ENCODE results near the gene PHPT1. TPM values are rescaled to one million over a fixed set of nuclear protein-coding genes. Genes with fewer than 3 reads are reported as not detected.
"Not testable (repeated sequence)": the region's sequence is repeated elsewhere in the genome, so short reads cannot be mapped to it uniquely, and the experiment has no call there.

Gene PHPT1
- total RNA-seq, 1 donor from 2014 or later = 192 TPM

- Mint-ChIP-seq H3K36me3 (ENCODE audit: low read depth) (peaks cover 6% of the 10 kb centered on the region), H3K9me3 (ENCODE audit: low read depth) (no peaks in the 10 kb centered on the region), H3K27ac (ENCODE audit: unreplicated experiment) (peak overlapping the region; percentile 74), H3K4me3 (ENCODE audit: unreplicated experiment) (peak overlapping the region; percentile 79), H3K4me1 (ENCODE audit: low read depth) (peaks cover 14% of the 10 kb centered on the region), H3K27me3 (ENCODE audit: low read depth) (no peaks in the 10 kb centered on the region)
- TF ChIP-seq, protein P1, sequence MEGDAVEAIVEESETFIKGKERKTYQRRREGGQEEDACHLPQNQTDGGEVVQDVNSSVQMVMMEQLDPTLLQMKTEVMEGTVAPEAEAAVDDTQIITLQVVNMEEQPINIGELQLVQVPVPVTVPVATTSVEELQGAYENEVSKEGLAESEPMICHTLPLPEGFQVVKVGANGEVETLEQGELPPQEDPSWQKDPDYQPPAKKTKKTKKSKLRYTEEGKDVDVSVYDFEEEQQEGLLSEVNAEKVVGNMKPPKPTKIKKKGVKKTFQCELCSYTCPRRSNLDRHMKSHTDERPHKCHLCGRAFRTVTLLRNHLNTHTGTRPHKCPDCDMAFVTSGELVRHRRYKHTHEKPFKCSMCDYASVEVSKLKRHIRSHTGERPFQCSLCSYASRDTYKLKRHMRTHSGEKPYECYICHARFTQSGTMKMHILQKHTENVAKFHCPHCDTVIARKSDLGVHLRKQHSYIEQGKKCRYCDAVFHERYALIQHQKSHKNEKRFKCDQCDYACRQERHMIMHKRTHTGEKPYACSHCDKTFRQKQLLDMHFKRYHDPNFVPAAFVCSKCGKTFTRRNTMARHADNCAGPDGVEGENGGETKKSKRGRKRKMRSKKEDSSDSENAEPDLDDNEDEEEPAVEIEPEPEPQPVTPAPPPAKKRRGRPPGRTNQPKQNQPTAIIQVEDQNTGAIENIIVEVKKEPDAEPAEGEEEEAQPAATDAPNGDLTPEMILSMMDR (IDR thresholded peaks at IDR 0.05) = no peak
- DNase-seq (ENCODE audit: low spot score) = no peak
Measured at GRCh38 chr9:136865041-136865767, 16.0 kb downstream of the PHPT1 start.

- H3K27ac Mint-ChIP-seq (ENCODE audit: unreplicated experiment) = peak overlapping the region; percentile 74
- H3K36me3 Mint-ChIP-seq (ENCODE audit: low read depth) = peaks cover 6% of the 10 kb centered on the region
- no peaks in the 10 kb centered on the region for H3K9me3 Mint-ChIP-seq (ENCODE audit: low read depth)
- H3K4me1 Mint-ChIP-seq (ENCODE audit: low read depth) = peaks cover 11% of the 10 kb centered on the region
- peak overlapping the region; percentile 79 for H3K4me3 Mint-ChIP-seq (ENCODE audit: unreplicated experiment)
- DNase-seq (ENCODE audit: low spot score) = no peak
- TF ChIP-seq, protein P1 (IDR thresholded peaks at IDR 0.05) = no peak
- H3K27me3 Mint-ChIP-seq (ENCODE audit: low read depth) = no peaks in the 10 kb centered on the region
Measured at GRCh38 chr9:136865768-136866103, 16.5 kb downstream of the PHPT1 start.

DNA sequence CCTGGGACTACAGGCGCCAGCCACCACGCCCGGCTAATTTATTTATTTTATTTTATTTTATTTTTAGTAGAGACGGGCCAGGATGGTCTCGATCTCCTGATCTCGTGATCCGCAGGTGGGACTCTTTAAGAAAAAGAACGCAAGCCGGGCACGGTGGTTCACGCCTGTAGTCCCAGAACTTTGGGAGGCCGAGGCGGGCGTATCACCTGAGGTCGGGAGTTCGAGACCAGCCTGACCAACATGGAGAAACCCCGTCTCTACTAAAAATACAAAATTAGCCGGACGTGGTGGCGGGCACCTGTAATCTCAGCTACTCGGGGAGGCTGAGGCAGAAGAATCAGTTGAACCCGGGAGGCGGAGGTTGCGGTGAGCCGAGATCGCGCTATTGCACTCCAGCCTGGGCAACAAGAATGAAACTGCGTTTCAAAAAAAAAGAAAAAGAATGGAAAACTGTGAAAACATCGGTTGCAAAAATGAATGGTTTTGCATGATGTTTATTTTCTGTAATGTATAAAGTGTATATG lies 17.8 kb downstream of the PHPT1 start:
- not testable (repeated sequence) for H3K36me3 Mint-ChIP-seq (ENCODE audit: low read depth); DNase-seq (ENCODE audit: low spot score)
- peak overlapping the region; percentile 65 for H3K4me3 Mint-ChIP-seq (ENCODE audit: unreplicated experiment)

GRCh38 chr9:136867480-136867879 lies 18.3 kb downstream of the PHPT1 start:
- TF ChIP-seq, protein P1 (IDR thresholded peaks at IDR 0.05) = no peak
- DNase-seq (ENCODE audit: low spot score) = no peak
- Mint-ChIP-seq H3K27ac (ENCODE audit: unreplicated experiment) (no peak overlapping the region), H3K36me3 (ENCODE audit: low read depth) (peaks cover 5% of the 10 kb centered on the region), H3K27me3 (ENCODE audit: low read depth) (no peaks in the 10 kb centered on the region), H3K4me1 (ENCODE audit: low read depth) (peaks cover 11% of the 10 kb centered on the region), H3K9me3 (ENCODE audit: low read depth) (no peaks in the 10 kb centered on the region), H3K4me3 (ENCODE audit: unreplicated experiment) (peak overlapping the region; percentile 41)

More for the DNA sequence above, 17.8 kb downstream of the PHPT1 start:
- peaks cover 11% of the 10 kb centered on the region for H3K4me1 Mint-ChIP-seq (ENCODE audit: low read depth)
- H3K27ac Mint-ChIP-seq (ENCODE audit: unreplicated experiment) = peak overlapping the region; percentile 63
- H3K9me3 Mint-ChIP-seq (ENCODE audit: low read depth); H3K27me3 Mint-ChIP-seq (ENCODE audit: low read depth): not testable (repeated sequence)

GRCh38 chr9:136867917-136868316 lies 18.7 kb downstream of the PHPT1 start:
- peaks cover 11% of the 10 kb centered on the region for H3K4me1 Mint-ChIP-seq (ENCODE audit: low read depth)
- H3K36me3 Mint-ChIP-seq (ENCODE audit: low read depth) = peaks cover 5% of the 10 kb centered on the region
- DNase-seq (ENCODE audit: low spot score) = no peak
- peaks cover 2% of the 10 kb centered on the region for H3K9me3 Mint-ChIP-seq (ENCODE audit: low read depth)
- peak overlapping the region; percentile 41 for H3K4me3 Mint-ChIP-seq (ENCODE audit: unreplicated experiment)
- TF ChIP-seq, protein P1 (IDR thresholded peaks at IDR 0.05) = no peak
- H3K27me3 Mint-ChIP-seq (ENCODE audit: low read depth) = no peaks in the 10 kb centered on the region
- no peak overlapping the region for H3K27ac Mint-ChIP-seq (ENCODE audit: unreplicated experiment)

DNA sequence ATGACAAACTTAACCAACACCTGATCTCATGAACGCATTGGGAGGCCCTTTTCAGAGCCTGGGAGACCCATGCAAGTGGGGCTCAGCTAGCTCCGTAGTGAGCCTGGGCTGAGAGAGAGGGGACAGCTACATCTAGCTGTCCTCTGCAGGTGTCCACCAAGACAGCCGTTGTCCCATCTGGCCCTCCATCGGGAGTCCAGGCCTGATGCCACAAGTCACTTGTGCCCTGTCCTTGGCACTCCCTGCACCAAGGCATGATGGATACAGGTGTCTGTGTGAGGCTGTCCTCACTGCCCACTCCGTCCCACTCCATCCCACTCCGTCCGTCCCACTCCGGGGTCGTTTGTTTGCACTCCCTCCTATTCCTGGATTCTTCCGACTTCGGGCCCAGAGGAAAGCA lies 19.4 kb downstream of the PHPT1 start:
- Mint-ChIP-seq H3K4me3 (ENCODE audit: unreplicated experiment) (no peak overlapping the region), H3K9me3 (ENCODE audit: low read depth) (peaks cover 2% of the 10 kb centered on the region), H3K27me3 (ENCODE audit: low read depth) (no peaks in the 10 kb centered on the region), H3K4me1 (ENCODE audit: low read depth) (peaks cover 10% of the 10 kb centered on the region), H3K36me3 (ENCODE audit: low read depth) (peaks cover 3% of the 10 kb centered on the region), H3K27ac (ENCODE audit: unreplicated experiment) (no peak overlapping the region)
- no peak for DNase-seq (ENCODE audit: low spot score)
- TF ChIP-seq, protein P1 (IDR thresholded peaks at IDR 0.05) = no peak

DNA sequence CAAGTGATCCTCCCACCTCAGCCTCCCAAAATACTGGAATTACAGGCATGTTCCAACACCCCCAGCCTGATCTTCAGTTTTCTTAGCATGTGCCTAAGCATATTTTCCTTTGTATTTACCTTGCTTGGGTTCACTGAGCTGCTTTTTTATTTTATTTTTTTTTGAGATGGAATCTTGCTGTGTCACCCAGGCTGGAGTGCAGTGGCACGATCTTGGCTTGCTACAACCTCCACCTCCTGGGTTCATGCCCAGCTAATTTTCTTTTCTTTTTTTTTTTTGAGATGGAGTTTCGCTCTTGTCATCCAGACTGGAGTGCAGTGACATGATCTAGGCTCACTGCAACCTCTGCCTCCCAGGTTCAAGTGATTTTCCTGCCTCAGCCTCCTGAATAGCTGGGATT lies 20.4 kb downstream of the PHPT1 start:
- not testable (repeated sequence) for H3K9me3 Mint-ChIP-seq (ENCODE audit: low read depth); DNase-seq (ENCODE audit: low spot score); H3K36me3 Mint-ChIP-seq (ENCODE audit: low read depth); H3K4me3 Mint-ChIP-seq (ENCODE audit: unreplicated experiment); H3K27me3 Mint-ChIP-seq (ENCODE audit: low read depth); H3K27ac Mint-ChIP-seq (ENCODE audit: unreplicated experiment); H3K4me1 Mint-ChIP-seq (ENCODE audit: low read depth)
